Esophagus muscularis mucosa (tissue), 4 donors: ENCODE data around the gene CRYL1.

ENCODE experiments used
- EP300 ChIP-seq: sonication (generic); formaldehyde crosslinking; IDR thresholded peaks from one replicate; pipeline ENCODE4 v1.6.1; 2017; ENCODE audit warnings: antibody characterized with exemption
- POLR2A ChIP-seq: fragments of 450-650 bp; IDR thresholded peaks from one replicate; pipeline ENCODE4 v1.6.1; 2017; ENCODE audit warnings: antibody characterized with exemption, moderate library complexity, mild to moderate bottlenecking, low read depth
- TF ChIP-seq, protein P1 (sequence below), 3 experiments: fragments of 200-600 bp in 2 of 3; fragments of 450-650 bp in 1 of 3; sonication (generic) in 2 of 3; IDR thresholded peaks; one replicate each; pipeline ENCODE4 v1.5.1; 2017 to 2019; ENCODE audit warnings: antibody characterized with exemption in 3 of 3, mild to moderate bottlenecking in 2 of 3, moderate library complexity in 1 of 3

DNA sequence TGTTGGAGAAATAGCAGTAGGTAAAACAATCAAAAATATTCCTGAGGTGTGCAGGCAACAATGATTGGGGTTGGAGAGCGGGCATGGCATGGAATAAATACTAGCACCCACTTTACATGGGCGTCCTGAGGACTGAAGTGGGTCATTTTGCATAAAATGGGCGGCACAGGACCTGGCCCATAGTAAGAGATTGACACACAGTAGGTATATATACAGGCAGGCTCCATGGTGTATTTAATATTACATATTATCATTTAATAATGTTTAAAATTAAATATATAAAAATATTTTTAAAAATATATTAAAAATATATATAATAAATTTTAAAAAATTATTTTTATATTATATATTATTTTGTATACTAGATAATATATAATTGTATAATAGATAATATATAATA lies 48.3 kb downstream of the CRYL1 start:
- TF ChIP-seq, protein P1, sequence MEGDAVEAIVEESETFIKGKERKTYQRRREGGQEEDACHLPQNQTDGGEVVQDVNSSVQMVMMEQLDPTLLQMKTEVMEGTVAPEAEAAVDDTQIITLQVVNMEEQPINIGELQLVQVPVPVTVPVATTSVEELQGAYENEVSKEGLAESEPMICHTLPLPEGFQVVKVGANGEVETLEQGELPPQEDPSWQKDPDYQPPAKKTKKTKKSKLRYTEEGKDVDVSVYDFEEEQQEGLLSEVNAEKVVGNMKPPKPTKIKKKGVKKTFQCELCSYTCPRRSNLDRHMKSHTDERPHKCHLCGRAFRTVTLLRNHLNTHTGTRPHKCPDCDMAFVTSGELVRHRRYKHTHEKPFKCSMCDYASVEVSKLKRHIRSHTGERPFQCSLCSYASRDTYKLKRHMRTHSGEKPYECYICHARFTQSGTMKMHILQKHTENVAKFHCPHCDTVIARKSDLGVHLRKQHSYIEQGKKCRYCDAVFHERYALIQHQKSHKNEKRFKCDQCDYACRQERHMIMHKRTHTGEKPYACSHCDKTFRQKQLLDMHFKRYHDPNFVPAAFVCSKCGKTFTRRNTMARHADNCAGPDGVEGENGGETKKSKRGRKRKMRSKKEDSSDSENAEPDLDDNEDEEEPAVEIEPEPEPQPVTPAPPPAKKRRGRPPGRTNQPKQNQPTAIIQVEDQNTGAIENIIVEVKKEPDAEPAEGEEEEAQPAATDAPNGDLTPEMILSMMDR (IDR thresholded peaks at IDR 0.05) = no peak
- TF ChIP-seq EP300 (no peak), POLR2A (no peak)
